HL-60 (cell line): ENCODE measurements around the gene NEK10.

Experiments
- CTCF ChIP-seq: IDR thresholded peaks from one replicate; pipeline ENCODE4 v1.5.1; 2011; ENCODE audit warnings: low read length, control low read depth, inconsistent platforms; ENCODE audit not compliant: insufficient read depth
- TF ChIP-seq, protein P1 (sequence below): IDR thresholded peaks from 2 replicates; pipeline ENCODE4 v1.6.1; 2012; ENCODE audit warnings: low read depth; ENCODE audit not compliant: insufficient replicate concordance

DNA sequence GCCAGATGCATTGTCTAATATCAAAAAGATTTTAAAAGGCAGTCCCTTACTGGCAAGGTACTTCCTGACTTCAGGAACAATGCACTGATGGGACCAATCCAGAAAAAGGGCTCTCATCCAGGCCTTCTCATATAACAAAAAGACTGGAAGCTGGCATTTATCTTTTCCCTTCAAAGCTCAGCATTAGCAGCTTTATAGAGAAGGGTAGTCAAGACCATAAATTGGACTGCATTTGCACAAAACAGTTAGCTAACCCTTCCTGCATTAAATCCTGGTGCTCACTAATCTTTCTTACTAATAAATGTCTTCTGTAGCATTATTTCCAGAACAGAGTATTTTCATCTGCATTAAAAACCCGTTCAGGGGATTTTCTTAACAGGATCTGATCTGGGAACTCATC lies 46.0 kb upstream of the NEK10 start:
- no peak for TF ChIP-seq CTCF
- TF ChIP-seq, protein P1, sequence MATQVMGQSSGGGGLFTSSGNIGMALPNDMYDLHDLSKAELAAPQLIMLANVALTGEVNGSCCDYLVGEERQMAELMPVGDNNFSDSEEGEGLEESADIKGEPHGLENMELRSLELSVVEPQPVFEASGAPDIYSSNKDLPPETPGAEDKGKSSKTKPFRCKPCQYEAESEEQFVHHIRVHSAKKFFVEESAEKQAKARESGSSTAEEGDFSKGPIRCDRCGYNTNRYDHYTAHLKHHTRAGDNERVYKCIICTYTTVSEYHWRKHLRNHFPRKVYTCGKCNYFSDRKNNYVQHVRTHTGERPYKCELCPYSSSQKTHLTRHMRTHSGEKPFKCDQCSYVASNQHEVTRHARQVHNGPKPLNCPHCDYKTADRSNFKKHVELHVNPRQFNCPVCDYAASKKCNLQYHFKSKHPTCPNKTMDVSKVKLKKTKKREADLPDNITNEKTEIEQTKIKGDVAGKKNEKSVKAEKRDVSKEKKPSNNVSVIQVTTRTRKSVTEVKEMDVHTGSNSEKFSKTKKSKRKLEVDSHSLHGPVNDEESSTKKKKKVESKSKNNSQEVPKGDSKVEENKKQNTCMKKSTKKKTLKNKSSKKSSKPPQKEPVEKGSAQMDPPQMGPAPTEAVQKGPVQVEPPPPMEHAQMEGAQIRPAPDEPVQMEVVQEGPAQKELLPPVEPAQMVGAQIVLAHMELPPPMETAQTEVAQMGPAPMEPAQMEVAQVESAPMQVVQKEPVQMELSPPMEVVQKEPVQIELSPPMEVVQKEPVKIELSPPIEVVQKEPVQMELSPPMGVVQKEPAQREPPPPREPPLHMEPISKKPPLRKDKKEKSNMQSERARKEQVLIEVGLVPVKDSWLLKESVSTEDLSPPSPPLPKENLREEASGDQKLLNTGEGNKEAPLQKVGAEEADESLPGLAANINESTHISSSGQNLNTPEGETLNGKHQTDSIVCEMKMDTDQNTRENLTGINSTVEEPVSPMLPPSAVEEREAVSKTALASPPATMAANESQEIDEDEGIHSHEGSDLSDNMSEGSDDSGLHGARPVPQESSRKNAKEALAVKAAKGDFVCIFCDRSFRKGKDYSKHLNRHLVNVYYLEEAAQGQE: no peak
